Measurements from ENCODE around the gene ANXA7.
A peak's percentile ranks its signal among the peaks of the same experiment; 100 is the strongest.
"Not testable (repeated sequence)": the region's sequence is repeated elsewhere in the genome, so short reads cannot be mapped to it uniquely, and the experiment has no call there.

Gene ANXA7

DNA sequence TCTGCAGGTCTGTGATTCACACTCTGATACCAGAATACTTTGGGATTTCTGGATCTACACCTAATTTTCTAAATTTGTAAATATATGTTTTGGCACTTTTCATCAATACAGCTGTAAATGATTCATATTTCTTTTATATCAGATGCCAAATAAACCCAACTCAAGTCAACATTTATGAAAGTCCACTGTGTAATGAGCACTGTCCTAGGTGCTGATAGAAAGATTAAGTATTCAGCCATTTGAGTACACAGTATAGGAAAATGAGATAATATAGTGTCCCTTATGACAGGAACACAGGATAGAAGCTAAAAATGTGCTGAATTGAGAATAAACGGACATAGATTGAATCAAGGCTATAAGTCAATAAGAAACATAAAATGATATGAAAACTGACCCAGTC is 6.4 kb downstream of the ANXA7 start:
- DNase-seq, result no peak

DNA sequence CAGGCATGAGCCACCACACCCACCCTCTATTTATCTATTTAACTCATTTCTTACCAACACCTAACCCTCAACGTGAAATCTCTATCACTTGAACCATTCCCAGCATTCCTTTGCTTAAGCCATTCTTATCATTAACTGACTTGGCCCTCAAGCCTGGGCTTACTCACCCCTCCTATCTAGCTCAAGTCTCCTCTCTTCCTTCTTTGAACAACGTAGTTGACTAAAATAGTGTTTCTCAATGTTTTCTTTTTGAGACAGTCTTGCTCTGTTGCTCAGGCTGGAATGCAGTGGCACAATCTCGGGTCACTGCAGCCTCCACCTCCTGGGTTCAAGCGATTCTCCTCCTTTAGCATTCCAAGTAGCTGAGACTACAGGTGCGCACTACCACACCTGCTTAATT is 7.0 kb downstream of the ANXA7 start:
- no peak for DNase-seq

DNA sequence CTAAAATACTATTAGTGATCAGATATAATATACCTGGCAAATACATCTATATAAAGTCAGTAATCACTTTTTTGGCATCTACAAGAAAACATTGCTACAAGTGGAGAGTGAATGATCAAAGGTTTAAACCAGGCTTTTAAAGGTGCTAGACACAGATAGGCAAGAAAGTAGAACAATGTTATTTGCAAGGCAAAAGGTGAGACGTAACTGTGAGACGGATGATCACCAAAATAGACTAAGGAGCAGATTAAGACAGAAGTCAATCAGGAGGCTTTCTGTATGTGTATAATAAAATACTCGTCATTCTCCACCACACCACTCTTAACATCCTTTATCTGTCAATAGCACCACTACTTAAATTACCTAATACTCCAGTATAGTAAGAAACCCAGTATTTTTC is 8.3 kb downstream of the ANXA7 start:
- no peak for DNase-seq

- no peak for DNase-seq
Observed at GRCh38 chr10:73404690-73405089, 9.2 kb downstream of the ANXA7 start.

GRCh38 chr10:73401636-73402035 is 12.2 kb downstream of the ANXA7 start:
- DNase-seq, result no peak

DNA sequence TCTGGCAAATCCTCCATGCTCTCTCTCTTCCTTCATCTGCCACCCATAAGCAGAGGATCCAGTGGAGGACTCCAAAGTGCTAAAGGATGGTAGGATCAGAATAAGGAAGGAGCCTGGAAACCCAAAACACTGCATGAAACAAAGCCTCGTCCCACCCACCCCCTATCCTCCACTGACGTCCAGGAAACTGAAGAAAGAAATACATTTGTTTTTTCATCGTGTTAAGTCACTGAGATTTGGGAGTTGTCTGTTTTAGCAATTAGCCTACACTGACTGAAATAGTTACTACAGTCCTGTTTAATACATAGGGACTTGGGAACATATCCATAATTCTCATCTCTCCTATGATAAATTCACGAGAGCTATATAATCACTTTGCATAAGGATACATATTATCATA is 14.8 kb downstream of the ANXA7 start:
- DNase-seq, result no peak

DNA sequence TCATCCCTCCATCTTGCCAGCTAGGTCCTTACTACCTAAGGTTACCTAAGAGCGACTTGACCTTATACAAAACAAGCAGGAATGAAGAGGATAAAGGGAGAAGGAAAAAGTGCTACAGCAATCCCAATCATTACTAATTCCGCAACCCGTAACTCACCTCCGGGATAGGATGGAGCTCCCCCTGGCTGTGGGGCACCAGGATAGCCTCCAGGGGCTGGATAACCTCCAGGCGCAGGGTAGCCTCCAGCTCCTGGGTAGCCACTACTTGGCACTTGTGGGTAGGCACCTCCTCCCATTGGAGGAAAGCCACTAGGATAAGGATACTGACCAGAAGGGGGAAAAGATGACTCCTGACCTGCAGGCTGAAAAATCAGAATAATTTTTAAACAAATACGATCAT is 15.8 kb downstream of the ANXA7 start:
- peak in 1 of 2 experiments; percentile 23 for DNase-seq

DNA sequence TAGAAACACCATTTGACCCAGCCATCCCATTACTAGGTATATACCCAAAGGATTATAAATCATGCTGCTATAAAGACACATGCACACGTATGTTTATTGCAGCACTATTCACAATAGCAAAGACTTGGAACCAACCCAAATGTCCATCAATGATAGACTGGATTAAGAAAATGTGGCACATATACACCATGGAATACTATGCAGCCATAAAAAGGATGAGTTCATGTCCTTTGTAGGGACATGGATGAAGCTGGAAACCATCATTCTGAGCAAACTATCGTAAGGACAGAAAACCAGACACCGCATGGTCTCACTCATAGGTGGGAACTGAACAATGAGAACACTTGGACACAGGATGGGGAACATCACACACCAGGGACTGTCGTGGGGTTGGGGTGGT is 19.5 kb downstream of the ANXA7 start:
- DNase-seq, result not testable (repeated sequence)

DNA sequence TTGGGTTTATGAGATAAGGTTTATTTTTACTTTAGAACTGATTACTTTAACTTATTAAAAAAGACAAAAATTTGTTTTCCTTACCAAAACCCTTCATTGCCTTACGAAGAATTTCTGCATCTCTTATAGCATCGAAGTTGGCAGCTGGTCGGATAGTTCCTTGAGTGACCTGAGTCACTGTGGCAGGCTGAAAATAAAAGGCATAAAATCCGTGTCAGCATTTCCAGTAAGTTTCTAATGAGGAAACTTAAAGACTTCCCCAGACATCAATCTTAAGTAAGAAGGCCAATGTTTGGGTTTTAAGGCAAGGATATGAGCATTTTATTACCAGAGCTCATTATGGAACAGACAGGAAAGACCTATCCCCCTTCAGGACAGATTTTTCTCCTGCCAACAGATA is 25.6 kb downstream of the ANXA7 start:
- no peak for DNase-seq

DNA sequence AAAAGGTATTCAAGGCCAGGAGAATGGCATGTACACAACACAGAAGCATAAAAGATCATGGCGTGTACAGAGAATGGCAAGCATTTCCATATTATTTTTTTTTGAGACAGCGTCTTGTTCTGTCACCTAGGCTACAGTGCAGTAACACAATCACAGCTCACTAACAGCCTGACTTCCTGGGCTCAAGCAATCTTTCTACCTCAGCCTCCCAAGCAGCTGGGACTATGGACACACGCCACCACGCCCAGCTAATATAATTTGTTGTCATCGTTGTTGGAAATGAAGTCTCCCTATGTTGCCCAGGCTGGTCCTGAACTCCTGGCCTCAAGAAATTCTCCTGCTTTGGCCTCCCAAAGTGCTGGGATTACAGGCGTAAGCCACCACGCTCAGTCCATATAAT is 27.3 kb downstream of the ANXA7 start:
- no peak for DNase-seq

DNA sequence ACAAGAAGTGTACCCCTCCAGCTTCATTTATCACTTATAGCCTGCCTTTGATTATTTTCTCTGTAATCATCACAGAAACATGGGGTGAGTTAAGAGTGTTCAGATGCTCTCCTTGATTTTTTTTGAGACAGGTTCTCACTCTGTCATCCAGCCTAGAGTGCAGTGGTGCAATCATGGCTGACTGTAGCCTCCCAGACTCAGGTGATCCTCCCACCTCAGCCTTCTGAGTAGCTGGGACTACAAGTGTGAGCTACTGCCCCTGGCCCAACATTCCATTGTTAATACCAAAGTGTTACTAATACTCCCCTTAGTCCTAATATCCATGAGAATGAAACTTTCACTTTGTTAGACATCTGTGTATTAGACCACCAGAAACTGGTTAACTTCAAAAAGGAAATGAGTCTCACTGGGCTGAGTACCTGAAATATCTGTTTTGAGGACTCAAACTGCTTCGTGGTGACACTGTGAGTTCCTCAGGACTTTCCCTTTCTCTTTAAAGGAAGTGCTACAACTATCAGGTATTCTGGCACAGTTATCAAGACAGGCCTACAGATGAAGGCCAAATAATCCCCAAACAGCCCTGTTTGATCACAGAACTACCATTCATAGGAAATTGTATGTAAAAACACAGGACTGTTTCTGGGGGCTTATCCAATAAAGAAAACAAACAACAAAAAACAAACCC is 34.7 kb downstream of the ANXA7 start:
- DNase-seq, result no peak

DNA sequence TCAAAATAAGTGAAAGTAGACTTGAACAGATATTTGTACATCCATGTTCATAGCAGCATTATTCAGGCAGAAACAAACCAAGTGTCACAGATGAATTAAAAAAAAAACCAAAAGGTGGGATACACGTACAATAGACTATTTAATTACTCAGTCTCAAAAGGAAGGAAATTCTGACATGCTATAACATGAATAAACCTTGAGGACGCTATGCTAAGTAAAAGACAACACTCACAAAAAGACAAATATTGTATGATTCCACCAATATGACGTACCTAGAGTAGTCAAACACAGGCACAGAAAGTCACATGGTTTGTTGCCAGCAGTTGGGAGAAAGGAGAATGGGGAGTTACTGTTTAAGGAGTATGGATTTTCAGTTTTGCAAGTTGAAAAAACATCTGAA is 37.2 kb downstream of the ANXA7 start:
- no peak for DNase-seq

GRCh38 chr10:73368238-73368637 is 45.6 kb downstream of the ANXA7 start:
- no peak for DNase-seq

GRCh38 chr10:73366381-73367298 is 47.2 kb downstream of the ANXA7 start:
- DNase-seq, result no peak

- no peak for DNase-seq
Observed at GRCh38 chr10:73364964-73365363, 48.9 kb downstream of the ANXA7 start.

GRCh38 chr10:73359492-73359891 is 54.4 kb downstream of the ANXA7 start:
- DNase-seq, result no peak

- DNase-seq, result peak; percentile 97 to 99
Observed at GRCh38 chr10:73358331-73359279, 55.3 kb downstream of the ANXA7 start, which contains the start of gene CFAP70. TSS of gene CFAP70 (minus strand) at chr10:73358864. CDS start at chr10:73354796, 4,068 bp downstream.

DNA sequence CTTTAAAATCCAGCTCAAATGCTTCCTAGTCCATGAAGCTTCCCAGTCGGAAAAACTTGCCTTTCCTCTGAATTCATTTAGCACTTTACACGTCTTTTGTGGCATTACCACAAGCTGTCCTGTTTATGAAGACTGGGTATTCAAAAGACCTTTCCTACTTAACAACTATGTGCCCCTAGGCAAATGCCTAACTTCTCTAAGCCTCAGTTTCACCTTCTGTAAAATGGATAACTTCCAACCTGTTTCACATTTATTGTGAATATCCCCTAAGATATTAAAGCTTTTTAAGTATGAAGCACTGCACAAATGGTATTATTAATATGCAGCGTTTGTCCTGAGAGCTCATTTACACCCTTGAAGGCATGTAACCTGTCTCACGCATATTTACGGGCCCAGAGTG is 56.0 kb downstream of the ANXA7 start:
- DNase-seq, result no peak

DNA sequence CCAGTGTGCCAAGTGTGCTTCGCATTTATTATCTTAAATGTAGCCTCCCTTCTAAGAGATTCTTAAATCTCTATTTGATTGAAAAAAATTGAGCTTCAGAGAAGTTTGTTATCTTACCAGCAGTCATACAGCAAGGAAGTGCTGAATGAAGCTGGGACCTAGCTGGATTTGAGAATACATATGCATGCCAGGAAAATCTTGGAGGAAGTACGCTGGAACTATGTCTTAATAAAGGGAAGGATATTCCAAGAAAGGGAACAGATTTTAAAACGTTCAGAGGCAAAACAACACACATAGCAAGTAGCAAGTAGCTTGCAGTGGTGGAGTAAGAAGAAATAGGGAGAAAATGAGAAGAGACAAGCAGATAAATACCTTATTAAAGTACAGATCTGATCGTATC is 56.7 kb downstream of the ANXA7 start:
- no peak for DNase-seq

DNA sequence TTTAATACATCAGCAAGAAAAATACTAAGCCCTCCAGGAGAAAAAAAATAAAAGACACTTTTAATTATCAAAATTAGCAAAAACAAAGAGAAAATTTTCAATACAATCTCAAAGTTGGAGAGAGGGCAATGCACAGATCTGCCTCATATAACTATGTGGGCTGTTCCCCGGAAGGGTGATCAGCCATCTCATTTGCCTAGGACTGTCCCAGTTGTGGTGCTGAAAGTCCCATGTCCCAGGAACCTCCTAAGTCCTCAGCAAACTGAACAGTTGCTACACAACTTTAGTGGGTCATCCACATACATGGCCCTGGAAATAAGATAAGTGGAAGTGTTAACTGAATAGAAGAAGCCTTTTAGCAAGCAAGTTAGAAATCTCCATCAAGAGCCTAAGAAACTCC is 69.6 kb downstream of the ANXA7 start:
- DNase-seq, result no peak

DNA sequence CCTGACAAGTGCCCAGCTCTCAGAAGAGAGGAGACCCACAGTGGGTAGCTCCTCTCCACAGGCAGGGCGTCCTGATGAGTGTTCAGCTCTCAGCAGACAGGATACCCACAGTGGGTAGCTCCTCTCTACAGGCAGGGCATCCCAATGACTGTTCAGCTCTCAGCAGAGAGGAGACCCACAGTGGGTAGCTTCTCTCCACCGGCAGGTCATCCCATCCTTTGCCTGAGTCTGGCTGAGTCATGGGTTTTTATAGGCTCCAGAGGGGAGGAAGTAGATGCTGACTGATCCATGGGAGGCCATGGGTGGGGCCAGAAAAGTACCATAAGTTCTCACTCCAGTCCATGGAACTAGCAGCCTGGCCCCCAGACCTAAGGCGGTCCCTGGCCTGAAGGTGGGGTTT is 73.7 kb downstream of the ANXA7 start:
- no peak for DNase-seq

DNA sequence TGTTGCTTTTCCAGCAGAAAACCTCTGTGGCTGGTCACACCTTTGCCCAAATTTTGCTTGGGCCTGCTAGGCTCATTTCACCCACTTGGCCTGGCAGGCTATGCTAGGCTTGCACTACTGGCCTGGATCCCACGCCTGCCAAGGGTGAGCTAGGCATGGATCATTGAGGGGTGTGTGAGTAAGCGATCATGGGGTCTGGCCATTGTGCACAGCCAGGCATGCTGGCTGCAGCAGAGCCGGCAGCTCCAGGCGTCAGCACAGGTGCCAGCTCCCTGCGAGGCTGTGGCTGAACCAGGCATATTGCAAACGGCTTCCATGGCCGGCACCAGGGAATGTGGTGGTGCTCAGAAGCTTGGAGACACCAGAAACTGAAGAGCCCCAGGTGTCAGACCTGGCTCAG is 74.4 kb downstream of the ANXA7 start:
- DNase-seq, result no peak

DNA sequence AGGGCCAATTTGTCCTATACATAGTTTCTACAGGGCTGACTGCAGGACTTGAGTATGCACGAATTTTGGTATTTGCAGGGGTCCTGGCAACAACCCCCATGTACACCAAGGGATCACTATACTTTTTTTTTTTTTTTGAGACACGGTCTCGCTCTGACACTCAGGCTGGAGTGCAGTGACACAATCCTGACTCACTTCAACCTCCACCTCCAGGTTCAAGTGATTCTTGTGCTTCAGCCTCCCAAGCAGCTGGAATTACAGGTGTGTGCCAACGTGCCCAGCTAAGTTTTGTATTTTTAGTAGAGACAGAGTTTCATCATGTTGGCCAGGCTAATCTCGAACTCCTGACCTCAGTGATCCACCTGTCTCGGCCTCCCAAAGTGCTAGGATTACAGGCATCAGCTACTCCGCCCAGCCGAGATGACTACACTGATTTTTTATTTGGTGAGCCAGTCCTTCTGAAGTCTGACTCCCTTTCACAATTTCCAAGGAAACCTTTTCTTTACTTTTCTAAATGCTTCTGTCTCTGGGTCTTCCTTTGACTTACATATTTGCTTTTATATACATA is 75.0 kb downstream of the ANXA7 start:
- no peak for DNase-seq
